HepG2 (cell line): Measurements from ENCODE around the gene CHKA. TPM values are rescaled to one million over a fixed set of nuclear protein-coding genes. Genes with fewer than 3 reads are reported as not detected.

Experiments
- BRD4 ChIP-seq: sonication (generic); formaldehyde crosslinking; IDR thresholded peaks from 2 replicates; pipeline ENCODE4 v1.4.0; 2020; ENCODE audit warnings: missing genetic modification reagents
- CCDC6 ChIP-seq: sonication (generic); formaldehyde crosslinking; IDR thresholded peaks from 2 replicates; pipeline ENCODE4 v1.8.1; 2022; ENCODE audit warnings: mild to moderate bottlenecking, missing genetic modification reagents, moderate library complexity
- ERF ChIP-seq: IDR thresholded peaks from 2 replicates; pipeline ENCODE4 v1.6.1; 2018; ENCODE audit warnings: missing biosample characterization, missing genetic modification reagents
- JUNB ChIP-seq: sonication (generic); formaldehyde crosslinking; IDR thresholded peaks from 2 replicates; pipeline ENCODE4 v1.8.0; 2022; ENCODE audit warnings: missing genetic modification reagents, mild to moderate bottlenecking, borderline replicate concordance
- KDM6A ChIP-seq: IDR thresholded peaks from 2 replicates; pipeline ENCODE4 v1.6.1; 2016; ENCODE audit warnings: low read depth
- MAF1 ChIP-seq: sonication (generic); formaldehyde crosslinking; IDR thresholded peaks from 2 replicates; pipeline ENCODE4 v1.5.0; 2020; ENCODE audit warnings: missing genetic modification reagents, borderline replicate concordance
- MED1 ChIP-seq: sonication (generic); formaldehyde crosslinking; IDR thresholded peaks from 2 replicates; pipeline ENCODE4 v1.4.0; 2020; ENCODE audit warnings: missing genetic modification reagents
- NFRKB ChIP-seq: fragments of 450-650 bp; IDR thresholded peaks from 2 replicates; pipeline ENCODE4 v1.6.1; 2017
- SATB2 ChIP-seq: sonication (generic); formaldehyde crosslinking; IDR thresholded peaks from 2 replicates; pipeline ENCODE4 v1.5.0; 2020; ENCODE audit warnings: missing genetic modification reagents
- SYNCRIP ChIP-seq: fragments of 200-400 bp; formaldehyde crosslinking; IDR thresholded peaks from 2 replicates; pipeline ENCODE4 v1.6.1; 2018; ENCODE audit warnings: mild to moderate bottlenecking, low read depth, low read length; ENCODE audit not compliant: insufficient read depth
- TBP ChIP-seq: sonication (generic); formaldehyde crosslinking; IDR thresholded peaks from 2 replicates; pipeline ENCODE4 v1.5.0; 2020; ENCODE audit warnings: missing genetic modification reagents
- TCF12 ChIP-seq, 2 experiments: fragments of 450-650 bp in 1 of 2; sonication (generic) in 1 of 2; formaldehyde crosslinking in 1 of 2; IDR thresholded peaks; 2 replicates each; pipeline versions ENCODE4 v1.6.1 to v1.8.0; 2017 to 2022; ENCODE audit warnings: antibody characterized with exemption in 1 of 2, mild to moderate bottlenecking in 1 of 2, missing genetic modification reagents in 1 of 2, moderate library complexity in 1 of 2
- XBP1 ChIP-seq: sonication (generic); formaldehyde crosslinking; IDR thresholded peaks from 2 replicates; pipeline ENCODE4 v1.5.0; 2020; ENCODE audit warnings: missing genetic modification reagents
- ZFP36L1 ChIP-seq: sonication (generic); formaldehyde crosslinking; IDR thresholded peaks from 2 replicates; pipeline ENCODE4 v1.8.0; 2022; ENCODE audit warnings: mild to moderate bottlenecking, missing genetic modification reagents, moderate library complexity
- ZFP62 ChIP-seq: sonication (generic); formaldehyde crosslinking; IDR thresholded peaks from 2 replicates; pipeline ENCODE4 v1.4.0; 2020; ENCODE audit warnings: missing genetic modification reagents
- ZNF207 ChIP-seq: fragments of 450-650 bp; IDR thresholded peaks from 2 replicates; pipeline ENCODE4 v1.6.1; 2016; ENCODE audit warnings: antibody characterized with exemption, borderline replicate concordance
- ZNF263 ChIP-seq: sonication (generic); formaldehyde crosslinking; IDR thresholded peaks from 2 replicates; pipeline ENCODE4 v1.4.0; 2020; ENCODE audit warnings: missing genetic modification reagents
- ZNF333 ChIP-seq: sonication (generic); formaldehyde crosslinking; IDR thresholded peaks from 2 replicates; pipeline ENCODE4 v1.4.0; 2020; ENCODE audit warnings: mild to moderate bottlenecking, missing genetic modification reagents, borderline replicate concordance
- ZNF367 ChIP-seq: sonication (generic); formaldehyde crosslinking; IDR thresholded peaks from 2 replicates; pipeline ENCODE4 v1.4.0; 2020; ENCODE audit warnings: missing genetic modification reagents, borderline replicate concordance
- ZNF7 ChIP-seq: IDR thresholded peaks from 2 replicates; pipeline ENCODE4 v1.6.1; 2016; ENCODE audit warnings: missing biosample characterization, missing genetic modification reagents
- ZNF788 ChIP-seq: sonication (generic); formaldehyde crosslinking; IDR thresholded peaks from 2 replicates; pipeline ENCODE4 v1.5.0; 2020; ENCODE audit warnings: mild to moderate bottlenecking, missing genetic modification reagents, borderline replicate concordance
- polyA plus RNA-seq, 8 experiments: library from polyadenylated mRNA; depleted of rRNA in 3 of 8; stranded (reverse) in 7 of 8; unstranded in 1 of 8; fragments of >200 nt; fragmentation: Illumina TruSeq in 4 of 8; extraction: Trizol in 4 of 8; gene quantifications; 2 replicates each; pipeline versions ENCODE4 v1.2.1 to v1.2.3, GENCODE V29; 2011 to 2016; ENCODE audit warnings: low read depth in 4 of 8, missing spikeins in 1 of 8, mixed read lengths in 1 of 8; ENCODE audit not compliant: insufficient read depth in 1 of 8
- total RNA-seq, 5 experiments: library from RNA; depleted of rRNA; stranded (reverse); fragments of >200 nt; fragmentation: Illumina TruSeq; extraction: Trizol; gene quantifications; 2 replicates each; pipeline ENCODE4 v1.2.3, GENCODE V29; 2016; ENCODE audit warnings: low read depth in 1 of 5
- TF ChIP-seq, protein P1 (sequence below): sonication (generic); formaldehyde crosslinking; IDR thresholded peaks from 2 replicates; pipeline ENCODE4 v1.4.0; 2020; ENCODE audit warnings: missing genetic modification reagents
- TF ChIP-seq, protein P2 (sequence below): sonication (generic); formaldehyde crosslinking; IDR thresholded peaks from 2 replicates; pipeline ENCODE4 v1.8.1; 2023; ENCODE audit warnings: mild to moderate bottlenecking, missing genetic modification reagents, borderline replicate concordance
- TF ChIP-seq, protein P3 (sequence below): sonication (generic); formaldehyde crosslinking; IDR thresholded peaks from 2 replicates; pipeline ENCODE4 v1.5.1; 2020; ENCODE audit warnings: missing genetic modification reagents, mild to moderate bottlenecking, borderline replicate concordance

Gene CHKA
- total and polyA plus RNA-seq, 2 of the 13 experiments (the other 11 are each of a cell fraction or from before 2014, with no cell fraction given), result 71.6 to 92.7 TPM

DNA sequence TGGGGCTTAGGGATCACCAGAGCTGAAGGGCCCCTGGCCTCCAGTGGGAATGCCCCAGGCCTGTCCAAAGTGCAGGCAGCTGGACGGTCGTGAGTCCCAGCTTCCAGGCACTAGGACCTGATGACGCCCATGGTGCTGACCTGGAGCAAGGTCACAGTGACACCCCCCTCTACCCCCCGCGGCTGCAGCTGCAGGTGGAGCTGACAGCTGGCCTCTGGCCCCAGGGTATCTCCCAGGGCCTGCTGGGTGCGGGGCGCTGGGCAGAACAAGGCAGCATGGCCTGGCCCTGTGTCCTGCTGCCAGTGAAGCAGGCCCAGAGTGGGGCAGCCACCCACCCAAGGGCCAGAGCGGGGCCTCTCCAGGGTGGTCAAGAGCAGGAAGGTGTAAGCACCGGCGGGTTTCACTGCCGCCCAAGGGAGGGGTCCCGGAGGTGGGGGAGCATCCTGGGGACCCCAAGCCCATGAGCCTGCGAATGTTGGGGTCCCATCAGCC, 82.9 kb downstream of the CHKA start (continued):
- peak; percentile 85 for TF ChIP-seq ZNF263 (CRISPR knock-in tag)
- no peak for TF ChIP-seq ZNF367 (CRISPR knock-in tag)
- TF ChIP-seq ZNF333, result peak; percentile 92
- peak; percentile 96 for TF ChIP-seq MED1 (CRISPR knock-in tag)
- no peak for TF ChIP-seq ZNF207
- peak; percentile 87; the same call in 1 of the 2 replicates for TF ChIP-seq ZNF788
- TF ChIP-seq NFRKB, result no peak
- TF ChIP-seq ERF (CRISPR knock-in tag), result peak; percentile 43
- no peak for TF ChIP-seq TCF12 (IDR thresholded peaks at IDR 0.05)
- TF ChIP-seq TCF12 (CRISPR knock-in tag; IDR thresholded peaks at IDR 0.05), result peak; percentile 98
- no peak for TF ChIP-seq SYNCRIP
- TF ChIP-seq CCDC6, result peak; percentile 97
- TF ChIP-seq, protein P1, sequence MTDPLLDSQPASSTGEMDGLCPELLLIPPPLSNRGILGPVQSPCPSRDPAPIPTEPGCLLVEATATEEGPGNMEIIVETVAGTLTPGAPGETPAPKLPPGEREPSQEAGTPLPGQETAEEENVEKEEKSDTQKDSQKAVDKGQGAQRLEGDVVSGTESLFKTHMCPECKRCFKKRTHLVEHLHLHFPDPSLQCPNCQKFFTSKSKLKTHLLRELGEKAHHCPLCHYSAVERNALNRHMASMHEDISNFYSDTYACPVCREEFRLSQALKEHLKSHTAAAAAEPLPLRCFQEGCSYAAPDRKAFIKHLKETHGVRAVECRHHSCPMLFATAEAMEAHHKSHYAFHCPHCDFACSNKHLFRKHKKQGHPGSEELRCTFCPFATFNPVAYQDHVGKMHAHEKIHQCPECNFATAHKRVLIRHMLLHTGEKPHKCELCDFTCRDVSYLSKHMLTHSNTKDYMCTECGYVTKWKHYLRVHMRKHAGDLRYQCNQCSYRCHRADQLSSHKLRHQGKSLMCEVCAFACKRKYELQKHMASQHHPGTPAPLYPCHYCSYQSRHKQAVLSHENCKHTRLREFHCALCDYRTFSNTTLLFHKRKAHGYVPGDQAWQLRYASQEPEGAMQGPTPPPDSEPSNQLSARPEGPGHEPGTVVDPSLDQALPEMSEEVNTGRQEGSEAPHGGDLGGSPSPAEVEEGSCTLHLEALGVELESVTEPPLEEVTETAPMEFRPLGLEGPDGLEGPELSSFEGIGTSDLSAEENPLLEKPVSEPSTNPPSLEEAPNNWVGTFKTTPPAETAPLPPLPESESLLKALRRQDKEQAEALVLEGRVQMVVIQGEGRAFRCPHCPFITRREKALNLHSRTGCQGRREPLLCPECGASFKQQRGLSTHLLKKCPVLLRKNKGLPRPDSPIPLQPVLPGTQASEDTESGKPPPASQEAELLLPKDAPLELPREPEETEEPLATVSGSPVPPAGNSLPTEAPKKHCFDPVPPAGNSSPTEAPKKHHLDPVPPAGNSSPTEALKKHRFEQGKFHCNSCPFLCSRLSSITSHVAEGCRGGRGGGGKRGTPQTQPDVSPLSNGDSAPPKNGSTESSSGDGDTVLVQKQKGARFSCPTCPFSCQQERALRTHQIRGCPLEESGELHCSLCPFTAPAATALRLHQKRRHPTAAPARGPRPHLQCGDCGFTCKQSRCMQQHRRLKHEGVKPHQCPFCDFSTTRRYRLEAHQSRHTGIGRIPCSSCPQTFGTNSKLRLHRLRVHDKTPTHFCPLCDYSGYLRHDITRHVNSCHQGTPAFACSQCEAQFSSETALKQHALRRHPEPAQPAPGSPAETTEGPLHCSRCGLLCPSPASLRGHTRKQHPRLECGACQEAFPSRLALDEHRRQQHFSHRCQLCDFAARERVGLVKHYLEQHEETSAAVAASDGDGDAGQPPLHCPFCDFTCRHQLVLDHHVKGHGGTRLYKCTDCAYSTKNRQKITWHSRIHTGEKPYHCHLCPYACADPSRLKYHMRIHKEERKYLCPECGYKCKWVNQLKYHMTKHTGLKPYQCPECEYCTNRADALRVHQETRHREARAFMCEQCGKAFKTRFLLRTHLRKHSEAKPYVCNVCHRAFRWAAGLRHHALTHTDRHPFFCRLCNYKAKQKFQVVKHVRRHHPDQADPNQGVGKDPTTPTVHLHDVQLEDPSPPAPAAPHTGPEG (CRISPR knock-in tag), result no peak; the same call in 1 of the 2 replicates
- peak; percentile 86; the same call in 1 of the 2 replicates for TF ChIP-seq SATB2 (CRISPR knock-in tag)
- TF ChIP-seq KDM6A (CRISPR knock-in tag), result peak; percentile 94
- no peak; the same call in 1 of the 2 replicates for TF ChIP-seq TBP (CRISPR knock-in tag)
- TF ChIP-seq, protein P2, sequence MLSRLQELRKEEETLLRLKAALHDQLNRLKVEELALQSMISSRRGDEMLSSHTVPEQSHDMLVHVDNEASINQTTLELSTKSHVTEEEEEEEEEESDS, result no peak
- TF ChIP-seq ZNF7 (CRISPR knock-in tag), result 0 out of 2 replicates have a peak, but pooled peaks have one; percentile 51
- TF ChIP-seq JUNB (CRISPR knock-in tag), result no peak
- peak; percentile 80; the same call in 1 of the 2 replicates for TF ChIP-seq BRD4 (CRISPR knock-in tag)
- peak; percentile 83; the same call in 1 of the 2 replicates for TF ChIP-seq ZFP36L1 (CRISPR knock-in tag)
- TF ChIP-seq ZFP62 (CRISPR knock-in tag), result no peak
- no peak for TF ChIP-seq XBP1
- TF ChIP-seq, protein P3, sequence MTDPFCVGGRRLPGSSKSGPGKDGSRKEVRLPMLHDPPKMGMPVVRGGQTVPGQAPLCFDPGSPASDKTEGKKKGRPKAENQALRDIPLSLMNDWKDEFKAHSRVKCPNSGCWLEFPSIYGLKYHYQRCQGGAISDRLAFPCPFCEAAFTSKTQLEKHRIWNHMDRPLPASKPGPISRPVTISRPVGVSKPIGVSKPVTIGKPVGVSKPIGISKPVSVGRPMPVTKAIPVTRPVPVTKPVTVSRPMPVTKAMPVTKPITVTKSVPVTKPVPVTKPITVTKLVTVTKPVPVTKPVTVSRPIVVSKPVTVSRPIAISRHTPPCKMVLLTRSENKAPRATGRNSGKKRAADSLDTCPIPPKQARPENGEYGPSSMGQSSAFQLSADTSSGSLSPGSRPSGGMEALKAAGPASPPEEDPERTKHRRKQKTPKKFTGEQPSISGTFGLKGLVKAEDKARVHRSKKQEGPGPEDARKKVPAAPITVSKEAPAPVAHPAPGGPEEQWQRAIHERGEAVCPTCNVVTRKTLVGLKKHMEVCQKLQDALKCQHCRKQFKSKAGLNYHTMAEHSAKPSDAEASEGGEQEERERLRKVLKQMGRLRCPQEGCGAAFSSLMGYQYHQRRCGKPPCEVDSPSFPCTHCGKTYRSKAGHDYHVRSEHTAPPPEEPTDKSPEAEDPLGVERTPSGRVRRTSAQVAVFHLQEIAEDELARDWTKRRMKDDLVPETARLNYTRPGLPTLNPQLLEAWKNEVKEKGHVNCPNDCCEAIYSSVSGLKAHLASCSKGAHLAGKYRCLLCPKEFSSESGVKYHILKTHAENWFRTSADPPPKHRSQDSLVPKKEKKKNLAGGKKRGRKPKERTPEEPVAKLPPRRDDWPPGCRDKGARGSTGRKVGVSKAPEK (CRISPR knock-in tag), result no peak
- TF ChIP-seq MAF1, result 0 out of 2 replicates have a peak, but pooled peaks have one; percentile 60
